Esophagus (tissue), 2 donors: ENCODE results near the gene WNT5B. TPM values are rescaled to one million over a fixed set of nuclear protein-coding genes. Genes with fewer than 3 reads are reported as not detected.
"Not testable (repeated sequence)": the region's sequence is repeated elsewhere in the genome, so short reads cannot be mapped to it uniquely, and the experiment has no call there.

Source experiments
- H3K27ac ChIP-seq, 2 donors: one replicate each; pipeline ENCODE4 v1.5.1; 2013; ENCODE audit warnings: low read depth in 2 of 2, mild to moderate bottlenecking in 2 of 2, inconsistent platforms in 1 of 2, low read length in 1 of 2, moderate library complexity in 1 of 2
- H3K27me3 ChIP-seq, 2 donors: one replicate each; pipeline ENCODE4 v1.6.1; 2013; ENCODE audit warnings: low read length in 2 of 2, control low read depth in 1 of 2, mild to moderate bottlenecking in 1 of 2; ENCODE audit not compliant: insufficient read depth in 2 of 2, control insufficient read depth in 1 of 2
- H3K36me3 ChIP-seq, 2 donors: one replicate each; pipeline ENCODE4 v1.6.1; 2013; ENCODE audit warnings: low read length in 1 of 2; ENCODE audit not compliant: control insufficient read depth in 2 of 2, insufficient read depth in 2 of 2
- H3K4me1 ChIP-seq, 2 donors: one replicate each; pipeline ENCODE4 v1.6.1; 2013; ENCODE audit warnings: low read length in 1 of 2; ENCODE audit not compliant: control insufficient read depth in 2 of 2, insufficient read depth in 2 of 2
- H3K4me3 ChIP-seq, 2 donors: one replicate each; pipeline ENCODE4 v1.5.1; 2013; ENCODE audit warnings: low read length in 2 of 2, mild to moderate bottlenecking in 2 of 2, low read depth in 1 of 2, moderate library complexity in 1 of 2
- H3K9me3 ChIP-seq, 2 donors: one replicate each; pipeline ENCODE4 v1.6.1; 2013; ENCODE audit warnings: mild to moderate bottlenecking in 2 of 2, low read depth in 1 of 2, low read length in 1 of 2, moderate library complexity in 1 of 2; ENCODE audit not compliant: control insufficient read depth in 2 of 2, insufficient read depth in 1 of 2
- WGBS, 2 donors: extraction: QIAGEN DNeasy Blood & Tissue Kit; methylation state at CpG; one replicate each; pipeline ENCODE4 v1.1.7; 2013; 5-methylcytosine and 5-hydroxymethylcytosine counted together
- polyA plus RNA-seq, 2 donors: library from polyadenylated mRNA; stranded (reverse); fragments of 200-250 nt; gene quantifications; one replicate each; pipeline ENCODE4 v1.2.3, GENCODE V29; 2013
- donor health status: healthy with polysubstance abuse.
- donor health status: Bipolar disorder and iron deficiency.

WNT5B gene
- polyA plus RNA-seq, 2 donors = 10.1 to 13.9 TPM

DNA sequence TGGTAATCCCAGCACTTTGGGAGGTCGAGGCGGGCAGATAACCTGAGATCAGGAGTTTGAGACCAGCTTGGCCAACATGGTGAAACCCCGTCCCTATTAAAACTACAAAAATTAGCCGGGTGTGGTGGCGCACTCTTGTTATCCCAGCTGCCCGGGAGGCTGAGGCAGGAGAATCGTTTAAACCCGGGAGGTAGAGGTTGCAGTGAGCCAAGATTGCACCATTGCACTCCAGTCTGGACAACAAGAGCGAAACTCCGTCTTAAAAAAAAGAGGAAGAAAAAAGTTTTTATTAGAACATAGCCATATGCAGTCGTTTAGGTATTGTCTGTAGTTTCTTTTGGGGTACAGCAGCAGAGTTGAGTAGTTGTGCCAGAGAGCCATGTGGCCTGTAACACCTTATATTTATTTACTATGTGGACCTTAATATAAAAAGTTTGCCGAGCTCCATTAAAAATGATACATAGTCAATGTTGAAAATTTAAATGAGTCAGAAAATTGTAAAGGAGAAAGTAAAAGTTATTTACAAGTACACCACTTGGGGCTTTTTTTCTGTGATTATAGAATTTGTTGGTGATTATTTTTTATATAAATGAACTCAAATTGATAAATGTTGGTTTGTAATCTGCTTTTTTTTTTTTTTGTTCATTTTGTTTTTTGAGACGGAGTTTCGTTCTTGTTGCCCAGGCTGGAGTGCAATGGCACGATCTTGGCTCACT is 64.0 kb downstream of the WNT5B start:
- H3K27me3 ChIP-seq = no peaks in the 10 kb centered on the region
- H3K27ac ChIP-seq = no peak overlapping the region
- H3K4me1 ChIP-seq = no peaks in the 10 kb centered on the region
- no peaks in the 10 kb centered on the region for H3K9me3 ChIP-seq
- H3K4me3 ChIP-seq = no peak overlapping the region
- H3K36me3 ChIP-seq = no peaks in the 10 kb centered on the region
- 77 to 87% methylated on average over 15 of the region's 15 CpGs for WGBS, 2 donors

DNA sequence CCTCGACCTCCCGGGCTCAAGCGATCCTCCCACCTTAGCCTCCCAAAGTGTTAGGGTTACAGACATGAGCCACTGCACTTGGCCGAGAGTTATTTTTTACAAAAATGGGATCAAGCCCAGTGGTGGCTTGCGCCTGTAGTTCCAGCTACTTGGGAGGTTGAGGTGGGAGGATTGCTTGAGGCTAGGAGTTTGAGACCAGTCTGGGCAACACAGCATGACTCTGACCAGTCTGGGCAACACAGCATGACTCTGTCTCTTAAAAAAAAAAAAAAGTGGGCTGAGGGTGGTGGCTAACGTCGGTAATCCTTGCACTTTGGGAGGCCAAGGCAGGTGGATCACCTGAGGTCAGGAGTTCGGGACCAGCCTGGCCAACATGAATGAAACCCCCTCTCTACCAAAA is 66.1 kb downstream of the WNT5B start:
- not testable (repeated sequence) for H3K36me3 ChIP-seq, H3K27ac ChIP-seq, H3K9me3 ChIP-seq, H3K4me1 ChIP-seq, H3K4me3 ChIP-seq, H3K27me3 ChIP-seq
- 88 to 96% methylated on average over 8 of the region's 8 CpGs for WGBS, 2 donors

DNA sequence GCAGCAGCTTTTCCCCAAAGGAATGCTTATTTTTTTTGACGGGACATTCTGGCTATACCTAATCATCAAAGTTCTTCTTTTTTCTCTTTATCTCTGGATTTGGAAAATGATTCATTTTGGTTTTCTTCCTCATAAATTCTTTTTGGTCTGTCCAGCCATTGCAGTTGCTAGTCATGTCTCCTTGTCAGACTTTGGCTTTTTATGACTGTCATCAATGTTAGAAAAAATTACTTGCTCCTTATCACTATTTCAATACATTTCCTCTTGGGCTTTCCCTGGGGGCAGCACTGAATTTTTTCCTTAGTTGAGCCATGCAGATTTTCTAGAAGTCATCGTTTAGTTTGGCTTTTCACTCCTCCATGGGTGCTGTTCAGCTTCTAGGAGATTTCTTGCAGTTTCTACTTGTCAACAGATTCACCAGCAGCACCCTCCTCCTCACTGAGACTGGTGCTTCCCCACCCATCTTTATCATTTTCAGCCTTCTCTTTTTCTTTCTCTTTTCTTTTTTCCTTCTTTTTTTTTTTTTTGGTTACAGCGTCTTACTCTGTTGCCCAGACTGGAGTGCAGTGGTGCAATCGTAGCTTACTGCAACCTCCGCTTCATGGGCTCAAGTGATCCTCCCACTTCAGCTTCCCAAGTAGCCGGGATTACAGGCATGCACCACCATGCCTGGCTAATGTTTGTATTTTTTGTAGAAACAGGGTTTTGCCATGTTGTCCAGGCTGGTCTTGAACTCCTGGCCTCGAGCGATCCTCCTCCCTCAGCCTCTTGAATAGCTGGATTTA is 67.0 kb downstream of the WNT5B start:
- H3K9me3 ChIP-seq = no peaks in the 10 kb centered on the region
- WGBS, 2 donors = 75 to 77% methylated on average over 8 of the region's 8 CpGs

DNA sequence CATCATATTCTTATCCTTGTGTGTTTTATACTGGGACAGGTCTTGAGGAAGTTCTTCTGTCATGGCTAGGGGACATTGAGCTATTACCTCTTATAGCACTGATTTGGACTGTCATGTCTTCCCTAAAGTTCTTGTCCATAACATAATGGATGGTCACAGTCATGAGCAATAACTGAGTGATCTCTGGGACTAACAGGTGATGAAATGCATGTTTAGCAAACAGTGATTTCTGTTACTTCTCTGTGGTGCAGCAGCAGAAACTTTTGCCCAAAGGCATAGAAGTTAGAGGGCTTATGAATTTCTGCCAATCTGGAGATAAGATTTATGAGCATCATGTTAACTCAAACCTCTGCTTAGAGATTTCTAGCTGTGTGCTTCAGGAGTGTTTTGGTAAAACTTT is 67.8 kb downstream of the WNT5B start:
- H3K36me3 ChIP-seq = no peaks in the 10 kb centered on the region
- no peak overlapping the region for H3K4me3 ChIP-seq
- H3K27me3 ChIP-seq = no peaks in the 10 kb centered on the region
- no peak overlapping the region for H3K27ac ChIP-seq
- H3K4me1 ChIP-seq = no peaks in the 10 kb centered on the region
- no peaks in the 10 kb centered on the region for H3K9me3 ChIP-seq

More for the DNA sequence above, 67.0 kb downstream of the WNT5B start:
- Histone ChIP-seq H3K4me1 (no peaks in the 10 kb centered on the region), H3K27me3 (no peaks in the 10 kb centered on the region), H3K27ac (no peak overlapping the region), H3K36me3 (no peaks in the 10 kb centered on the region), H3K4me3 (no peak overlapping the region)

Other genes starting within 250 kb of the WNT5B start
- gene FBXL14, start 34.6 kb upstream of the WNT5B start, polyA plus RNA-seq = 1 to 10 TPM; 2.8 to 6.2 TPM
- gene ADIPOR2, start 61.8 kb downstream of the WNT5B start, polyA plus RNA-seq = 10 to 100 TPM; 29.9 to 33.7 TPM
- not detected for gene LRTM2, start 191.3 kb downstream of the WNT5B start, polyA plus RNA-seq